Right lobe of liver (tissue), 6 donors: Measurements from ENCODE around the gene EPS8L1. TPM values are rescaled to one million over a fixed set of nuclear protein-coding genes. Genes with fewer than 3 reads are reported as not detected.
"Not testable (repeated sequence)": the region's sequence is repeated elsewhere in the genome, so short reads cannot be mapped to it uniquely, and the experiment has no call there.

ENCODE experiments used
- ATAC-seq, 4 donors: fragments of 200-7000 bp; cut with Tn5 transposase; one replicate each; pipeline ENCODE4 v1.9.1; 2020; ENCODE audit warnings: mild to moderate bottlenecking in 4 of 4, moderate library complexity in 4 of 4
- DNase-seq, 3 donors: peaks; one replicate each; pipeline ENCODE4 v3.0.0-alpha.2; 2020
- H3K27ac ChIP-seq, 3 donors: fragments of 200-600 bp; one replicate each; pipeline ENCODE4 v1.8.0; 2022
- H3K27me3 ChIP-seq, 2 donors: fragments of 200-600 bp; one replicate each; pipeline ENCODE4 v1.8.0; 2022
- H3K36me3 ChIP-seq, 4 donors: fragments of 200-600 bp; sonication (generic) in 1 of 4; one replicate each; pipeline versions ENCODE4 v1.5.1 to v1.8.0; 2017 to 2022; ENCODE audit warnings: control low read depth in 1 of 4
- H3K4me1 ChIP-seq, 4 donors: fragments of 200-600 bp; sonication (generic) in 1 of 4; one replicate each; pipeline versions ENCODE4 v1.5.1 to v1.8.0; 2017 to 2022; ENCODE audit warnings: control low read depth in 1 of 4
- H3K4me3 ChIP-seq, 3 donors: fragments of 200-600 bp; one replicate each; pipeline ENCODE4 v1.8.0; 2022
- H3K9me3 ChIP-seq, 4 donors: fragments of 200-600 bp; sonication (generic) in 1 of 4; one replicate each; pipeline versions ENCODE4 v1.5.1 to v1.8.0; 2017 to 2022; ENCODE audit warnings: control low read depth in 1 of 4
- CTCF ChIP-seq, 4 donors: fragments of 200-600 bp in 3 of 4; fragments of 450-650 bp in 1 of 4; IDR thresholded peaks; one replicate each; pipeline versions ENCODE4 v1.5.1 to v1.8.0; 2016 to 2022; ENCODE audit warnings: antibody characterized with exemption in 4 of 4, mild to moderate bottlenecking in 2 of 4
- POLR2A ChIP-seq: fragments of 450-650 bp; IDR thresholded peaks from one replicate; pipeline ENCODE4 v1.6.1; 2017; ENCODE audit warnings: antibody characterized with exemption, mild to moderate bottlenecking
- WGBS: methylation state at CpG from one replicate; pipeline ENCODE4 v1.1.6; 2018; ENCODE audit warnings: low coverage, low lambda C conversion rate; ENCODE audit not compliant: insufficient coverage; ENCODE audit errors: missing lambda C conversion rate; 5-methylcytosine and 5-hydroxymethylcytosine counted together
- intact Hi-C, 2 donors: fragments of 100-400 bp; cut with DNase I; formaldehyde crosslinking; loops; one replicate each; pipeline versions ENCODE4 v1.11.2 to v1.14.1; 2022
- long read RNA-seq: library from polyadenylated mRNA; unstranded; transcript quantifications from one replicate; pipeline ENCODE4 v2.0.0, GENCODE V29; 2019
- total RNA-seq, 6 experiments: library from RNA; depleted of rRNA in 2 of 6; stranded (reverse); fragments of >200 nt in 2 of 6; fragmentation: NEBNext Ultra II Directional in 3 of 6; extraction: Animal tissue kit (Norgen Biotek cat#: 25700) in 3 of 6; gene quantifications; one replicate each; pipeline versions ENCODE4 v1.1.0 to v1.2.4, GENCODE V29; 2016 to 2023
- donor health status: DM: no; HTN: yes; CAD: no.
- donor health status: DM: no; HTN: no; CAD: no.
- donor health status: DM: no; HTN: no; CAD: no.
- donor health status: DM: no; HTN: yes; CAD: no.
- donor health status: DM: no; HTN: yes; CAD: no.

Gene EPS8L1
- 1 to 10 TPM in 4 of 6 experiments, under 1 TPM in 2; 0.49 to 2.4 (median 1.2) TPM for total RNA-seq
- long read RNA-seq, result 0 reads

GRCh38 chr19:55075371-55075998, at the start of gene EPS8L1:
Gene EPS8L1, plus strand, starts transcription at chr19:55075869. Its CDS starts 576 bp downstream, at chr19:55076445.
- H3K4me3 ChIP-seq, result no peak within 1 kb of the TSS
- WGBS, result 30% methylated on average over 15 of the region's 18 CpGs
- DNase-seq, result peak in 1 of 3 donors; percentile 50

GRCh38 chr19:55027140-55027471, 48.6 kb upstream of the EPS8L1 start:
- ATAC-seq, H3K4me3 ChIP-seq, intact Hi-C loops: not testable (repeated sequence)

More at GRCh38 chr19:55075371-55075998, at the start of gene EPS8L1:
- Histone ChIP-seq H3K9me3 (no peaks in the 10 kb centered on the region), H3K27ac (no peak within 1 kb of the TSS), H3K27me3 (no peaks in the 10 kb centered on the region), H3K4me1 (peaks cover 0 to 2% (median 0%) of the 10 kb centered on the region in 4 donors), H3K36me3 (no peaks in the 10 kb centered on the region)
- intact Hi-C loops, result no loop called here
- ATAC-seq, result peak in 3 of 4 donors; percentile 14 to 50 (median 29)
- TF ChIP-seq POLR2A, result no peak

GRCh38 chr19:55027472-55028337, 48.0 kb upstream of the EPS8L1 start:
- Histone ChIP-seq H3K36me3 (no peaks in the 10 kb centered on the region), H3K27me3 (no peaks in the 10 kb centered on the region), H3K4me1 (no peaks in the 10 kb centered on the region), H3K9me3 (no peaks in the 10 kb centered on the region), H3K27ac (no peak overlapping the region), H3K4me3 (no peak overlapping the region)
- no peak for ATAC-seq
- DNase-seq, result no peak
- intact Hi-C loops, result no loop called here
- TF ChIP-seq CTCF (IDR thresholded peaks at IDR 0.05), result no peak
- no peak for TF ChIP-seq POLR2A
- WGBS, result 77% methylated on average over 11 of the region's 21 CpGs

More at GRCh38 chr19:55027140-55027471, 48.6 kb upstream of the EPS8L1 start:
- H3K36me3 ChIP-seq, DNase-seq, H3K27me3 ChIP-seq, H3K27ac ChIP-seq, H3K4me1 ChIP-seq, H3K9me3 ChIP-seq: not testable (repeated sequence)
- WGBS, result 54% methylated on average over 6 of the region's 12 CpGs

- Histone ChIP-seq H3K27me3 (no peaks in the 10 kb centered on the region), H3K9me3 (no peaks in the 10 kb centered on the region), H3K4me1 (no peaks in the 10 kb centered on the region), H3K36me3 (no peaks in the 10 kb centered on the region), H3K27ac (no peak overlapping the region), H3K4me3 (no peak overlapping the region)
- no peak for DNase-seq
- WGBS, result 100% methylated on average over 1 of the region's 7 CpGs
- intact Hi-C loops, result no loop called here
- TF ChIP-seq POLR2A (no peak), CTCF (IDR thresholded peaks at IDR 0.05) (no peak)
- ATAC-seq, result no peak
These were observed 46.9 kb upstream of the EPS8L1 start for GRCh38 chr19:55028757-55029156.

GRCh38 chr19:55031178-55031577, 44.5 kb upstream of the EPS8L1 start:
- DNase-seq (no peak), ATAC-seq (no peak)
- TF ChIP-seq POLR2A, result no peak
- no peak for TF ChIP-seq CTCF (IDR thresholded peaks at IDR 0.05)
- no peaks in the 10 kb centered on the region for H3K4me1 ChIP-seq
- H3K9me3 ChIP-seq, result no peaks in the 10 kb centered on the region
- no peak overlapping the region for H3K27ac ChIP-seq
- WGBS, result 74% methylated on average over 6 of the region's 7 CpGs
- no peak overlapping the region for H3K4me3 ChIP-seq
- H3K36me3 ChIP-seq, result no peaks in the 10 kb centered on the region
- H3K27me3 ChIP-seq, result no peaks in the 10 kb centered on the region
- intact Hi-C loops, result no loop called here
